Stimulated activated CD8-positive, alpha-beta memory T cell treated with anti-CD3 and anti-CD28 coated beads, Interleukin-15, amount 100 ng/mL, for 24 hours (primary cell): Measurements from ENCODE around the gene ARSI.

Source experiments
- DNase-seq: peaks from one replicate; pipeline ENCODE4 v3.0.0-alpha.2; 2020; ENCODE audit warnings: low read depth

Gene ARSI

GRCh38 chr5:150293091-150293941 lies 9.4 kb downstream of the ARSI start:
- no peak for DNase-seq

- DNase-seq, result no peak
Measured at GRCh38 chr5:150291388-150292385, 11.0 kb downstream of the ARSI start.

GRCh38 chr5:150289551-150290390 lies 12.9 kb downstream of the ARSI start, which contains the start of gene CAMK2A:
TSS of gene CAMK2A (minus strand) at chr5:150289773. CDS start at chr5:150289625, 148 bp downstream.
- no peak for DNase-seq

- no peak for DNase-seq
Measured at GRCh38 chr5:150288791-150289190, 13.9 kb downstream of the ARSI start.

GRCh38 chr5:150288361-150288760 lies 14.3 kb downstream of the ARSI start:
- DNase-seq, result no peak

- no peak for DNase-seq
Measured at GRCh38 chr5:150286820-150287219, 15.9 kb downstream of the ARSI start.

- no peak for DNase-seq
Measured at GRCh38 chr5:150285114-150285513, 17.6 kb downstream of the ARSI start.

GRCh38 chr5:150284311-150284710 lies 18.4 kb downstream of the ARSI start:
- DNase-seq, result no peak

- DNase-seq, result no peak
Measured at GRCh38 chr5:150283904-150284303, 18.8 kb downstream of the ARSI start.

GRCh38 chr5:150281987-150282386 lies 20.7 kb downstream of the ARSI start:
- no peak for DNase-seq

GRCh38 chr5:150279330-150280020 lies 23.2 kb downstream of the ARSI start:
- no peak for DNase-seq

- no peak for DNase-seq
Measured at GRCh38 chr5:150278916-150279315, 23.8 kb downstream of the ARSI start.

GRCh38 chr5:150278046-150278730 lies 24.5 kb downstream of the ARSI start:
- DNase-seq, result no peak

GRCh38 chr5:150277043-150277442 lies 25.7 kb downstream of the ARSI start:
- DNase-seq, result no peak

- DNase-seq, result no peak
Measured at GRCh38 chr5:150274811-150275210, 27.9 kb downstream of the ARSI start.

GRCh38 chr5:150272531-150272930 lies 30.2 kb downstream of the ARSI start:
- no peak for DNase-seq

GRCh38 chr5:150271923-150272322 lies 30.8 kb downstream of the ARSI start:
- DNase-seq, result no peak

- DNase-seq, result no peak
Measured at GRCh38 chr5:150271296-150271692, 31.4 kb downstream of the ARSI start.

- DNase-seq, result no peak
Measured at GRCh38 chr5:150270541-150271295, 32.0 kb downstream of the ARSI start.

- no peak for DNase-seq
Measured at GRCh38 chr5:150266871-150267291, 35.8 kb downstream of the ARSI start.
